K562 (cell line): Measurements from ENCODE around the gene CLTRN. TPM values are rescaled to one million over a fixed set of nuclear protein-coding genes. Genes with fewer than 3 reads are reported as not detected.

Source experiments
- ATAC-seq: fragments of 200-7000 bp; cut with Tn5 transposase; 3 replicates; pipeline ENCODE4 v1.9.1; 2020; ENCODE audit warnings: moderate library complexity
- BruUV-seq: library from RNA; stranded (reverse); fragments of 400-500 nt; replicated peaks from 2 replicates; lab custom pipeline; 2021; lab: Mats Ljungman, UMichigan
- CTCF ChIA-PET: fragments of 300-600 bp; formaldehyde crosslinking; extraction: SDS; loops from one replicate; lab custom pipeline; 2021; ENCODE audit warnings: low intra/inter-chr PET ratio; lab: Yijun Ruan, JAX
- POLR2A ChIA-PET: fragments of 300-600, 350-650 bp; sonication (Branson Sonifier 250); formaldehyde crosslinking; extraction: SDS; loops from one replicate; lab custom pipeline; 2021; ENCODE audit warnings: antibody characterized with exemption, inconsistent platforms; lab: Yijun Ruan, JAX
- DNase-seq, 4 experiments: peaks; one replicate each; pipeline versions ENCODE4 v3.0.0 to v3.0.0-alpha.2; 2011 to 2018; ENCODE audit warnings: low spot score in 3 of 4, mixed read lengths in 3 of 4; ENCODE audit errors: extremely low read depth in 1 of 4
- FAIRE-seq: peaks from 2 replicates; lab custom pipeline; 2011; peaks lifted over from hg19 to GRCh38; lab: Jason Lieb, UNC
- H2AFZ ChIP-seq: 2 replicates; pipeline ENCODE4 v1.6.0; 2011; ENCODE audit warnings: low read depth, low read length, control low read depth, inconsistent platforms
- H3K27ac ChIP-seq: fragments of 200-600 bp; 3 replicates; pipeline ENCODE4 v1.8.0; 2011; ENCODE audit warnings: low read depth, mild to moderate bottlenecking, control low read depth, inconsistent platforms, low read length, moderate library complexity, mixed read lengths; ENCODE audit errors: extremely low read depth
- H3K27me3 ChIP-seq, 2 experiments: fragments of 300-600 bp in 1 of 2; 2 replicates in 1 of 2; 3 replicates in 1 of 2; pipeline versions ENCODE4 v1.6.0 to v1.8.0; 2011; ENCODE audit warnings: inconsistent platforms in 2 of 2, low read length in 2 of 2, mild to moderate bottlenecking in 1 of 2, mixed read lengths in 1 of 2, moderate library complexity in 1 of 2; ENCODE audit not compliant: control insufficient read depth in 2 of 2, insufficient read depth in 2 of 2
- H3K36me3 ChIP-seq: fragments of 300-600 bp; 3 replicates; pipeline ENCODE4 v1.8.0; 2011; ENCODE audit warnings: mild to moderate bottlenecking, low read length, inconsistent platforms; ENCODE audit not compliant: control insufficient read depth, insufficient read depth
- H3K4me1 ChIP-seq, 2 experiments: fragments of 200-600 bp in 1 of 2; replicated peaks in 1 of 2; 2 replicates in 1 of 2; 3 replicates in 1 of 2; pipeline versions ENCODE4 v1.5.1 to v1.8.0; 2011; ENCODE audit warnings: inconsistent platforms in 2 of 2, low read length in 2 of 2, mild to moderate bottlenecking in 1 of 2, mixed read lengths in 1 of 2, moderate library complexity in 1 of 2; ENCODE audit not compliant: control insufficient read depth in 2 of 2, insufficient read depth in 2 of 2
- H3K4me2 ChIP-seq: 2 replicates; pipeline ENCODE4 v1.6.1; 2011; ENCODE audit warnings: low read length, control low read depth, inconsistent platforms, mixed read lengths; ENCODE audit not compliant: insufficient read depth
- H3K4me3 ChIP-seq: fragments of 200-600 bp; sonication (generic), shearing (Covaris generic); 2 replicates; pipeline ENCODE4 v1.5.1; 2016; ENCODE audit warnings: control low read depth, inconsistent platforms
- H3K79me2 ChIP-seq: fragments of 200-600 bp; 3 replicates; pipeline ENCODE4 v1.8.0; 2011; ENCODE audit warnings: low read length, inconsistent platforms; ENCODE audit not compliant: control insufficient read depth, insufficient read depth
- H3K9ac ChIP-seq, 2 experiments: 2 replicates each; pipeline versions ENCODE4 v1.6.0 to v1.6.1; 2011; ENCODE audit warnings: low read depth in 2 of 2, low read length in 2 of 2, control low read depth in 1 of 2, inconsistent platforms in 1 of 2, mild to moderate bottlenecking in 1 of 2, mixed read lengths in 1 of 2; ENCODE audit not compliant: insufficient read depth in 1 of 2
- H3K9me1 ChIP-seq: one replicate; pipeline ENCODE4 v1.6.0; 2011; ENCODE audit warnings: inconsistent platforms, mild to moderate bottlenecking, low read length, moderate library complexity; ENCODE audit not compliant: control insufficient read depth, insufficient read depth
- H3K9me3 ChIP-seq: replicated peaks from 2 replicates; pipeline ENCODE4 v1.5.1; 2011; ENCODE audit warnings: low read depth, low read length, inconsistent platforms; ENCODE audit not compliant: control insufficient read depth, insufficient read depth
- H4K20me1 ChIP-seq: replicated peaks from 2 replicates; pipeline ENCODE4 v1.6.1; 2011; ENCODE audit warnings: low read length, inconsistent platforms, mixed read lengths; ENCODE audit not compliant: control insufficient read depth, insufficient read depth
- CCNT2 ChIP-seq: IDR thresholded peaks from 2 replicates; pipeline ENCODE4 v1.6.1; 2011; ENCODE audit warnings: borderline replicate concordance, low read depth, mild to moderate bottlenecking, moderate library complexity, mixed read lengths, low read length; ENCODE audit not compliant: insufficient read length; ENCODE audit errors: extremely low read depth
- DDX20 ChIP-seq: fragments of 450-650 bp; IDR thresholded peaks from 2 replicates; pipeline ENCODE4 v1.6.1; 2016; ENCODE audit warnings: missing genetic modification characterization, low read depth, mild to moderate bottlenecking, missing compliant biosample characterization, moderate library complexity
- E2F5 ChIP-seq: sonication (generic); formaldehyde crosslinking; IDR thresholded peaks from 2 replicates; pipeline ENCODE4 v1.8.0; 2022; ENCODE audit warnings: mild to moderate bottlenecking, missing genetic modification reagents
- ELF1 ChIP-seq: fragments of 200-800 bp; sonication (Bioruptor generic); IDR thresholded peaks from 2 replicates; pipeline ENCODE4 v1.6.1; 2016; ENCODE audit warnings: missing genetic modification characterization, missing compliant biosample characterization
- HMBOX1 ChIP-seq: sonication (generic); IDR thresholded peaks from 2 replicates; pipeline ENCODE4 v1.6.1; 2016
- RB1 ChIP-seq: fragments of 450-650 bp; IDR thresholded peaks from 2 replicates; pipeline ENCODE4 v1.6.1; 2017; ENCODE audit warnings: low read depth, mild to moderate bottlenecking
- RBFOX2 ChIP-seq: fragments of 200-400 bp; formaldehyde crosslinking; IDR thresholded peaks from 2 replicates; pipeline ENCODE4 v1.6.1; 2017; ENCODE audit warnings: low read depth, mild to moderate bottlenecking, low read length, moderate library complexity
- RNF2 ChIP-seq: sonication (generic); IDR thresholded peaks from 2 replicates; pipeline ENCODE4 v1.6.1; 2016
- SMARCB1 ChIP-seq: IDR thresholded peaks from 2 replicates; pipeline ENCODE4 v1.6.1; 2011; ENCODE audit warnings: improper control_type of control experiment, low read depth; ENCODE audit not compliant: insufficient read length
- ZFP36 ChIP-seq: fragments of 150-350 bp; IDR thresholded peaks from 2 replicates; pipeline ENCODE4 v1.6.1; 2018; ENCODE audit warnings: low read length, low read depth; ENCODE audit not compliant: partially characterized antibody
- WGBS: fragments of 100-300 bp; shearing (Covaris generic); methylation state at CpG from one replicate; pipeline ENCODE4 v1.1.6; 2016; ENCODE audit warnings: low coverage, mixed read lengths; ENCODE audit not compliant: insufficient coverage; ENCODE audit errors: missing lambda C conversion rate; 5-methylcytosine and 5-hydroxymethylcytosine counted together
- in situ Hi-C: fragments of 300-500 bp; cut with MboI; formaldehyde crosslinking; loops from 4 replicates; pipeline ENCODE4 v1.15.0; 2018; ENCODE audit warnings: inconsistent platforms, mixed read lengths
- intact Hi-C: fragments of 100-400 bp; cut with micrococcal nuclease; formaldehyde crosslinking; loops from 2 replicates; pipeline ENCODE4 v1.14.2; 2022
- polyA plus RNA-seq, 8 experiments: library from polyadenylated mRNA; depleted of rRNA in 4 of 8; stranded (reverse) in 5 of 8; unstranded in 3 of 8; fragments of >200 nt; fragmentation: Nextera tagmentation in 2 of 8; fragmentation: Illumina TruSeq in 1 of 8; extraction: Ambion mirVana in 2 of 8; extraction: Trizol in 1 of 8; gene quantifications; 2 replicates each; pipeline versions ENCODE4 v1.2.1 to v1.2.3, GENCODE V29; 2011 to 2014; ENCODE audit warnings: inconsistent platforms in 1 of 8, missing spikeins in 1 of 8
- total RNA-seq, 7 experiments: library from RNA; depleted of rRNA in 6 of 7; stranded (reverse); fragments of >200 nt in 6 of 7; fragmentation: Illumina TruSeq in 2 of 7; extraction: Trizol in 2 of 7; gene quantifications; 2 replicates each; pipeline versions ENCODE4 v1.2.1 to v1.2.3, GENCODE V29; 2011 to 2021; ENCODE audit warnings: low replicate concordance in 1 of 7

CLTRN gene
- total and polyA plus RNA-seq, 9 of the 15 experiments (the other 6 are each of a cell fraction or from before 2014, with no cell fraction given), result 0.11 to 0.36 (median 0.18) TPM; not detected in 2

DNA sequence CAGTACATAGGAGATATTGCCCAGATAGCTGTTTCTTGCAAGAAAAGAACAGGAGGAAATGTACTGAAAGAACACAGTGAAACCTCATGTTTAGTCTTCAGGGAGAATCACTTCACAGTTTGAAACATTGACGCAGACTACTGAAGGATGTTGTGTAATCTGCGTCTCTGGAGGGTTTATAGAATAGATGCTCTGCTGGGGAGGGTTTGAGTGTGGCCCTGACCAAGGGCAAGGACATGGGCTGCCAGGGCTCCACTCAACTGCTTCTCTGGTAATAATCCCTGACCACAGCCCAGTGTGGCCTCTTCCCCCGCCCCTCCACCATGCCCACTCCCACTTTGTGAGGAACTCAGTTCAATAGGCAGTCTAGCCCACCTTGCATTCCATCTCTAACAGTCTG lies 48.1 kb downstream of the CLTRN start (continued):
- TF ChIP-seq ZFP36 (no peak), CCNT2 (no peak), RBFOX2 (no peak), E2F5 (CRISPR knock-in tag) (no peak)

GRCh38 chrX:15607067-15607466 lies 57.5 kb downstream of the CLTRN start:
- Histone ChIP-seq H3K36me3 (no peaks in the 10 kb centered on the region), H3K4me1 (no peaks in the 10 kb centered on the region), H3K27ac (no peak overlapping the region), H3K27me3 (no peaks in the 10 kb centered on the region), H3K9me1 (no peaks in the 10 kb centered on the region), H3K9ac (no peak overlapping the region), H3K4me3 (no peak overlapping the region), H4K20me1 (no peaks in the 10 kb centered on the region), H3K4me2 (no peak overlapping the region)
- no peak for FAIRE-seq
- ChIA-PET POLR2A (no interaction called here), CTCF (no interaction called here)
- in situ Hi-C loops, result no loop called here
- 42% methylated on average over 5 of the region's 5 CpGs for WGBS
- no TSS peak for BruUV-seq
- no peak for TF ChIP-seq RB1
- TF ChIP-seq DDX20, result no peak
- TF ChIP-seq SMARCB1, result no peak
- no peak for TF ChIP-seq HMBOX1
- no peak for TF ChIP-seq RNF2
- no peak for TF ChIP-seq ELF1
- TF ChIP-seq, all 486 proteins: peak for 0
- ATAC-seq, result no peak
- no peak overlapping the region for H2AFZ ChIP-seq
- intact Hi-C loops, result no loop called here
- no peak for DNase-seq
- no peaks in the 10 kb centered on the region for H3K9me3 ChIP-seq
- no peaks in the 10 kb centered on the region for H3K79me2 ChIP-seq
